Liver (tissue), 9 donors: ENCODE measurements around the gene SOWAHA. TPM values are rescaled to one million over a fixed set of nuclear protein-coding genes. Genes with fewer than 3 reads are reported as not detected.

Experiments used
- DNase-seq: peaks from one replicate; pipeline ENCODE4 v3.0.0-alpha.2; 2017; ENCODE audit warnings: low spot score
- H3K27ac ChIP-seq, 2 donors: one replicate each; pipeline ENCODE4 v1.7.0; 2013; ENCODE audit warnings: inconsistent platforms in 2 of 2, low read length in 2 of 2, control low read depth in 1 of 2, low read depth in 1 of 2, mild to moderate bottlenecking in 1 of 2
- H3K27me3 ChIP-seq, 4 donors: one replicate each; pipeline versions ENCODE4 v1.6.1 to v1.7.0; 2013; ENCODE audit warnings: low read length in 3 of 4, inconsistent platforms in 1 of 4, mild to moderate bottlenecking in 1 of 4, moderate library complexity in 1 of 4; ENCODE audit not compliant: control insufficient read depth in 4 of 4, insufficient read depth in 4 of 4
- H3K36me3 ChIP-seq, 4 donors: one replicate each; pipeline versions ENCODE4 v1.6.1 to v1.7.0; 2013; ENCODE audit warnings: low read length in 3 of 4, mild to moderate bottlenecking in 3 of 4, low read depth in 1 of 4, moderate library complexity in 1 of 4; ENCODE audit not compliant: control insufficient read depth in 4 of 4, insufficient read depth in 3 of 4
- H3K4me1 ChIP-seq, 4 donors: one replicate each; pipeline versions ENCODE4 v1.6.1 to v1.7.0; 2013; ENCODE audit warnings: low read length in 3 of 4, mild to moderate bottlenecking in 3 of 4, moderate library complexity in 1 of 4; ENCODE audit not compliant: control insufficient read depth in 4 of 4, insufficient read depth in 4 of 4
- H3K4me3 ChIP-seq, 3 donors: one replicate each; pipeline versions ENCODE4 v1.6.1 to v1.7.0; 2013; ENCODE audit warnings: low read length in 3 of 3, control low read depth in 1 of 3, low read depth in 1 of 3, mild to moderate bottlenecking in 1 of 3
- H3K9ac ChIP-seq, 2 donors: one replicate each; pipeline ENCODE4 v1.7.0; 2013; ENCODE audit warnings: low read length in 2 of 2, mild to moderate bottlenecking in 2 of 2, moderate library complexity in 2 of 2, control low read depth in 1 of 2, low read depth in 1 of 2
- H3K9me3 ChIP-seq, 4 donors: one replicate each; pipeline versions ENCODE4 v1.6.1 to v1.7.0; 2013; ENCODE audit warnings: low read length in 3 of 4; ENCODE audit not compliant: control insufficient read depth in 4 of 4
- ATF3 ChIP-seq: IDR thresholded peaks from 2 replicates; pipeline ENCODE4 v1.6.1; 2016; ENCODE audit warnings: antibody characterized with exemption
- CTCF ChIP-seq: fragments of 150-350 bp; IDR thresholded peaks from 2 replicates; pipeline ENCODE4 v1.5.1; 2017; ENCODE audit warnings: improper control_type of control experiment, low read depth, low read length; ENCODE audit not compliant: missing input control
- EGR1 ChIP-seq, 2 donors: IDR thresholded peaks; 2 replicates each; pipeline ENCODE4 v1.6.1; 2016 to 2018; ENCODE audit warnings: antibody characterized with exemption in 2 of 2, low read depth in 2 of 2
- FOXA1 ChIP-seq: IDR thresholded peaks from 2 replicates; pipeline ENCODE4 v1.6.1; 2016; ENCODE audit warnings: antibody characterized with exemption
- FOXA2 ChIP-seq: IDR thresholded peaks from 2 replicates; pipeline ENCODE4 v1.6.1; 2016; ENCODE audit warnings: antibody characterized with exemption
- GABPA ChIP-seq, 2 donors: IDR thresholded peaks in 1 of 2; conservative IDR thresholded peaks in 1 of 2; 2 replicates each; pipeline ENCODE4 v1.6.1; 2016; ENCODE audit warnings: antibody characterized with exemption in 2 of 2, mild to moderate bottlenecking in 1 of 2, moderate library complexity in 1 of 2
- HNF4A ChIP-seq, 2 donors: conservative IDR thresholded peaks; 2 replicates each; pipeline ENCODE4 v1.6.1; 2016; ENCODE audit warnings: antibody characterized with exemption in 2 of 2, mild to moderate bottlenecking in 2 of 2
- HNF4G ChIP-seq: IDR thresholded peaks from 2 replicates; pipeline ENCODE4 v1.6.1; 2016; ENCODE audit warnings: antibody characterized with exemption
- JUND ChIP-seq, 2 donors: IDR thresholded peaks; 2 replicates each; pipeline ENCODE4 v1.6.1; 2016; ENCODE audit warnings: antibody characterized with exemption in 2 of 2
- MAX ChIP-seq: IDR thresholded peaks from 2 replicates; pipeline ENCODE4 v1.6.1; 2016; ENCODE audit warnings: antibody characterized with exemption
- NR2F2 ChIP-seq: IDR thresholded peaks from 2 replicates; pipeline ENCODE4 v1.6.1; 2016; ENCODE audit warnings: antibody characterized with exemption
- RAD21 ChIP-seq, 2 donors: IDR thresholded peaks; 2 replicates each; pipeline ENCODE4 v1.6.1; 2016; ENCODE audit warnings: antibody characterized with exemption in 2 of 2, mild to moderate bottlenecking in 2 of 2
- REST ChIP-seq: IDR thresholded peaks from 2 replicates; pipeline ENCODE4 v1.6.1; 2016; ENCODE audit warnings: antibody characterized with exemption, mild to moderate bottlenecking
- RXRA ChIP-seq, 2 donors: IDR thresholded peaks; 2 replicates each; pipeline ENCODE4 v1.6.1; 2017 to 2018; ENCODE audit warnings: antibody characterized with exemption in 2 of 2, mild to moderate bottlenecking in 1 of 2
- SP1 ChIP-seq: IDR thresholded peaks from 2 replicates; pipeline ENCODE4 v1.6.1; 2018; ENCODE audit warnings: antibody characterized with exemption, mild to moderate bottlenecking
- TAF1 ChIP-seq: conservative IDR thresholded peaks from 2 replicates; pipeline ENCODE4 v1.6.1; 2016; ENCODE audit warnings: antibody characterized with exemption, mild to moderate bottlenecking
- YY1 ChIP-seq: IDR thresholded peaks from 2 replicates; pipeline ENCODE4 v1.6.1; 2016; ENCODE audit warnings: antibody characterized with exemption, mild to moderate bottlenecking
- ZBTB33 ChIP-seq: IDR thresholded peaks from 2 replicates; pipeline ENCODE4 v1.6.1; 2016; ENCODE audit warnings: antibody characterized with exemption
- WGBS: extraction: QIAGEN DNeasy Blood & Tissue Kit; methylation state at CpG from one replicate; pipeline ENCODE4 v1.1.7; 2013; 5-methylcytosine and 5-hydroxymethylcytosine counted together
- polyA plus RNA-seq, 2 donors: library from polyadenylated mRNA; stranded (reverse) in 1 of 2; unstranded in 1 of 2; fragments of 200-250 nt in 1 of 2; fragments of >200 nt in 1 of 2; fragmentation: Nextera tagmentation in 1 of 2; extraction: Ambion mirVana in 1 of 2; gene quantifications; one replicate each; pipeline versions ENCODE4 v1.2.1 to v1.2.3, GENCODE V29; 2013 to 2015
- total RNA-seq, 2 donors: library from RNA; depleted of rRNA; stranded (reverse); fragments of >200 nt; gene quantifications; one replicate each; pipeline ENCODE4 v1.2.3, GENCODE V29; 2014
- donor health status: healthy.
- donor health status: healthy.
- donor health status: healthy.
- donor health status: healthy.
- donor health status: healthy.

The SOWAHA gene
- total and polyA plus RNA-seq, 4 donors: 1.3 to 2.2 (median 1.8) TPM

GRCh38 chr5:132830436-132831094, 17.5 kb downstream of the SOWAHA start, which contains the start of gene SHROOM1:
Gene SHROOM1 (minus strand): TSS chr5:132830647. CDS start chr5:132826140, 4,507 bp downstream.
- Histone ChIP-seq H3K9ac (peak within 1 kb of the TSS; percentile 88 to 93), H3K27ac (peak within 1 kb of the TSS; percentile 94 to 96), H3K27me3 (no peaks in the 10 kb centered on the region), H3K36me3 (peaks cover 0 to 5% (median 2%) of the 10 kb centered on the region in 4 donors), H3K4me1 (peaks cover 0 to 37% (median 23%) of the 10 kb centered on the region in 4 donors), H3K4me3 (peak within 1 kb of the TSS; percentile 80 to 91 (median 83)), H3K9me3 (no peaks in the 10 kb centered on the region)
- 3% methylated on average over 78 of the region's 78 CpGs for WGBS
- DNase-seq: peak; percentile 65
- no peak for TF ChIP-seq JUND (IDR thresholded peaks at IDR 0.05)
- TF ChIP-seq EGR1 (IDR thresholded peaks at IDR 0.05; ENCODE audit: low read depth in 2 of 2): peak; percentile 91 to 97
- TF ChIP-seq ZBTB33: no peak
- peak; percentile 47 for TF ChIP-seq YY1
- TF ChIP-seq GABPA (IDR thresholded peaks at IDR 0.05 in 1 of 2, conservative IDR thresholded peaks at IDR 0.05 in 1 of 2): peak in 1 of 2 donors; percentile 44
- no peak for TF ChIP-seq HNF4A (conservative IDR thresholded peaks at IDR 0.05)
- no peak for TF ChIP-seq FOXA2
- TF ChIP-seq FOXA1: no peak
- TF ChIP-seq CTCF: no peak
- TF ChIP-seq RAD21 (IDR thresholded peaks at IDR 0.05): peak; percentile 30 to 56
- TF ChIP-seq NR2F2: no peak
- no peak for TF ChIP-seq HNF4G
- TF ChIP-seq MAX: no peak
- TF ChIP-seq SP1: peak; percentile 39
- TF ChIP-seq TAF1: peak; percentile 59
- no peak for TF ChIP-seq ATF3
- peak; percentile 86 for TF ChIP-seq REST
- peak in 1 of 2 donors; percentile 23 for TF ChIP-seq RXRA (IDR thresholded peaks at IDR 0.05)
